H1 (cell line): ENCODE measurements around the gene PRICKLE2. TPM values are rescaled to one million over a fixed set of nuclear protein-coding genes. Genes with fewer than 3 reads are reported as not detected.
A peak's percentile ranks its signal among the peaks of the same experiment; 100 is the strongest.

ENCODE experiments used
- CTCF ChIA-PET: fragments of 300-600 bp; sonication (Branson Sonifier 250); formaldehyde crosslinking; loops from one replicate; lab custom pipeline; 2021; ENCODE audit not compliant: partially characterized antibody; lab: Charles Lee
- POLR2A ChIA-PET: fragments of 300-600 bp; sonication (Branson Sonifier 250); formaldehyde crosslinking; loops from one replicate; lab custom pipeline; 2021; ENCODE audit warnings: inconsistent platforms; ENCODE audit not compliant: partially characterized antibody; lab: Charles Lee
- DNase-seq, 2 experiments: peaks; one replicate each; pipeline versions ENCODE4 v3.0.0 to v3.0.0-alpha.2; 2010 to 2022; ENCODE audit warnings: low spot score in 2 of 2, low read depth in 1 of 2, mixed read lengths in 1 of 2
- FAIRE-seq: peaks from 2 replicates; lab custom pipeline; 2011; peaks lifted over from hg19 to GRCh38; lab: Jason Lieb, UNC
- H2AFZ ChIP-seq: 2 replicates; pipeline ENCODE4 v1.8.1; 2012; ENCODE audit warnings: low read length, inconsistent platforms
- H2AK5ac ChIP-seq: 2 replicates; pipeline ENCODE4 v1.6.1; 2013; ENCODE audit warnings: low read depth, low read length
- H2BK120ac ChIP-seq: replicated peaks from 2 replicates; pipeline ENCODE3; 2013; ENCODE audit warnings: low read depth, low read length, inconsistent platforms
- H2BK12ac ChIP-seq: 2 replicates; pipeline ENCODE4 v1.6.1; 2013; ENCODE audit warnings: low read depth, low read length
- H2BK15ac ChIP-seq: 2 replicates; pipeline ENCODE4 v1.6.1; 2013; ENCODE audit warnings: low read length
- H2BK20ac ChIP-seq: 2 replicates; pipeline ENCODE4 v1.6.1; 2013; ENCODE audit warnings: low read length
- H2BK5ac ChIP-seq: 2 replicates; pipeline ENCODE4 v1.6.1; 2013; ENCODE audit warnings: low read depth, low read length
- H3K14ac ChIP-seq: 2 replicates; pipeline ENCODE4 v1.6.1; 2013; ENCODE audit warnings: inconsistent platforms; ENCODE audit not compliant: insufficient read length
- H3K18ac ChIP-seq: 2 replicates; pipeline ENCODE4 v1.6.1; 2013; ENCODE audit warnings: low read length; ENCODE audit errors: extremely low read depth
- H3K23ac ChIP-seq: 2 replicates; pipeline ENCODE4 v1.6.1; 2013; ENCODE audit warnings: inconsistent platforms; ENCODE audit not compliant: insufficient read length
- H3K23me2 ChIP-seq: 2 replicates; pipeline ENCODE4 v1.6.1; 2013; ENCODE audit warnings: low read depth, low read length
- H3K27ac ChIP-seq: 2 replicates; pipeline ENCODE4 v1.6.1; 2011; ENCODE audit warnings: low read depth, low read length, inconsistent platforms
- H3K27me3 ChIP-seq, 4 experiments: replicated peaks in 1 of 4; 1 replicate in 1 of 4; 2 replicates in 3 of 4; pipeline versions ENCODE4 v1.6.1 to v1.8.1; 2011 to 2013; ENCODE audit warnings: low read length in 3 of 4, mild to moderate bottlenecking in 3 of 4, inconsistent platforms in 2 of 4, mixed read lengths in 2 of 4, moderate library complexity in 1 of 4; ENCODE audit not compliant: control insufficient read depth in 3 of 4, insufficient read depth in 3 of 4; ENCODE audit errors: extremely low read depth in 1 of 4
- H3K36me3 ChIP-seq, 4 experiments: 2 replicates each; pipeline versions ENCODE4 v1.6.1 to v1.8.1; 2011 to 2013; ENCODE audit warnings: mild to moderate bottlenecking in 4 of 4, low read length in 3 of 4, moderate library complexity in 2 of 4, control low read depth in 1 of 4, inconsistent platforms in 1 of 4; ENCODE audit not compliant: insufficient read depth in 4 of 4, control insufficient read depth in 2 of 4
- H3K4ac ChIP-seq: replicated peaks from 2 replicates; pipeline ENCODE3; 2013; ENCODE audit warnings: low read length, low read depth, mixed read lengths, inconsistent platforms; ENCODE audit not compliant: insufficient read length
- H3K4me1 ChIP-seq, 4 experiments: replicated peaks in 1 of 4; 1 replicate in 1 of 4; 2 replicates in 3 of 4; pipeline versions ENCODE4 v1.6.1 to v1.8.1; 2011 to 2013; ENCODE audit warnings: low read length in 3 of 4, inconsistent platforms in 2 of 4, mixed read lengths in 1 of 4; ENCODE audit not compliant: insufficient read depth in 4 of 4, control insufficient read depth in 3 of 4
- H3K4me2 ChIP-seq, 2 experiments: 2 replicates each; pipeline versions ENCODE4 v1.6.1 to v1.8.1; 2011 to 2013; ENCODE audit warnings: low read depth in 2 of 2, low read length in 2 of 2, control low read depth in 1 of 2, inconsistent platforms in 1 of 2, mild to moderate bottlenecking in 1 of 2; ENCODE audit not compliant: insufficient read depth in 1 of 2
- H3K4me3 ChIP-seq, 4 experiments: fragments of 200-600, 300-600 bp in 1 of 4; sonication (generic), shearing (Covaris generic), sonication (Bioruptor Twin) in 1 of 4; 2 replicates each; pipeline versions ENCODE4 v1.5.1 to v1.8.1; 2011 to 2016; ENCODE audit warnings: low read length in 4 of 4, low read depth in 3 of 4, control low read depth in 2 of 4, inconsistent platforms in 2 of 4, mild to moderate bottlenecking in 2 of 4, mixed read lengths in 1 of 4, moderate library complexity in 1 of 4; ENCODE audit not compliant: insufficient read depth in 2 of 4; ENCODE audit errors: extremely low read depth in 1 of 4
- H3K56ac ChIP-seq: replicated peaks from 2 replicates; pipeline ENCODE3; 2013; ENCODE audit warnings: low read depth, mild to moderate bottlenecking, mixed read lengths, low read length, inconsistent platforms; ENCODE audit not compliant: insufficient read length
- H3K79me1 ChIP-seq: 2 replicates; pipeline ENCODE4 v1.6.1; 2013; ENCODE audit warnings: low read depth, low read length, control low read depth
- H3K79me2 ChIP-seq, 2 experiments: 2 replicates each; pipeline versions ENCODE4 v1.6.1 to v1.8.1; 2012 to 2013; ENCODE audit warnings: low read length in 2 of 2, mild to moderate bottlenecking in 2 of 2, inconsistent platforms in 1 of 2; ENCODE audit not compliant: insufficient read depth in 2 of 2, control insufficient read depth in 1 of 2
- H3K9ac ChIP-seq, 4 experiments: replicated peaks in 1 of 4; 1 replicate in 1 of 4; 2 replicates in 3 of 4; pipeline versions ENCODE4 v1.6.1 to v1.8.1; 2011 to 2013; ENCODE audit warnings: low read depth in 3 of 4, low read length in 3 of 4, control low read depth in 2 of 4, mild to moderate bottlenecking in 2 of 4, moderate library complexity in 2 of 4, inconsistent platforms in 1 of 4; ENCODE audit errors: extremely low read depth in 1 of 4
- H3K9me3 ChIP-seq, 2 experiments: 2 replicates each; pipeline versions ENCODE4 v1.6.1 to v1.8.1; 2012 to 2013; ENCODE audit warnings: mild to moderate bottlenecking in 2 of 2, moderate library complexity in 2 of 2, control low read depth in 1 of 2, inconsistent platforms in 1 of 2, low read depth in 1 of 2, low read length in 1 of 2, mixed read lengths in 1 of 2; ENCODE audit not compliant: insufficient read depth in 2 of 2
- H4K20me1 ChIP-seq, 2 experiments: replicated peaks in 1 of 2; 2 replicates each; pipeline versions ENCODE3 to v1.8.1; 2011 to 2013; ENCODE audit warnings: inconsistent platforms in 2 of 2, low read length in 2 of 2, mild to moderate bottlenecking in 1 of 2; ENCODE audit not compliant: insufficient read depth in 2 of 2, control insufficient read depth in 1 of 2
- H4K5ac ChIP-seq: 2 replicates; pipeline ENCODE4 v1.6.1; 2013; ENCODE audit warnings: low read length, low read depth, mixed read lengths, inconsistent platforms; ENCODE audit not compliant: insufficient read length
- H4K8ac ChIP-seq: 2 replicates; pipeline ENCODE4 v1.8.0; 2013; ENCODE audit warnings: mild to moderate bottlenecking, moderate library complexity, low read length, inconsistent platforms; ENCODE audit not compliant: insufficient read depth; ENCODE audit errors: extremely low read depth
- H4K91ac ChIP-seq: replicated peaks from 2 replicates; pipeline ENCODE3; 2013; ENCODE audit warnings: low read length, mixed read lengths, inconsistent platforms; ENCODE audit not compliant: insufficient read length
- CBX8 ChIP-seq: fragments of 300-800, 300-1000 bp; sonication (generic); IDR thresholded peaks from 2 replicates; pipeline ENCODE4 v1.7.1; 2016; ENCODE audit warnings: low read depth, low read length, borderline replicate concordance
- CHD2 ChIP-seq: IDR thresholded peaks from 2 replicates; pipeline ENCODE4 v1.6.1; 2012; ENCODE audit warnings: low read length, improper control_type of control experiment
- WGBS, 2 experiments: shearing (Covaris generic) in 1 of 2; methylation state at CpG; one replicate each; pipeline versions ENCODE4 v1.1.6 to v1.1.7; 2013 to 2015; ENCODE audit warnings: low lambda C conversion rate in 2 of 2, mixed read lengths in 2 of 2, inconsistent platforms in 1 of 2, low coverage in 1 of 2, missing lambda C conversion rate in 1 of 2; ENCODE audit not compliant: insufficient replicate concordance in 2 of 2, insufficient coverage in 1 of 2, insufficient read length in 1 of 2; ENCODE audit errors: extremely low coverage in 1 of 2, missing lambda C conversion rate in 1 of 2; 5-methylcytosine and 5-hydroxymethylcytosine counted together
- polyA plus RNA-seq, 7 experiments: library from polyadenylated mRNA; depleted of rRNA in 3 of 7; stranded (reverse) in 5 of 7; unstranded in 2 of 7; fragments of >200 nt in 5 of 7; fragments of 200-250 nt in 2 of 7; gene quantifications; 1 replicate in 5 of 7; 2 replicates in 1 of 7; 4 replicates in 1 of 7; pipeline versions ENCODE4 v1.2.1 to v1.2.3, GENCODE V29; 2011 to 2013; ENCODE audit warnings: missing spikeins in 2 of 7, mixed read lengths in 2 of 7
- total RNA-seq: library from RNA; stranded (reverse); fragmentation: NEBNext Ultra II Directional; extraction: Animal tissue kit (Norgen Biotek cat#: 25700); gene quantifications from 2 replicates; pipeline ENCODE4 v1.2.1, GENCODE V29; 2021

The PRICKLE2 gene
- total and polyA plus RNA-seq, 2 of the 8 experiments (the other 6 are each of a cell fraction or from before 2014, with no cell fraction given): 2.9 to 8.0 TPM

DNA sequence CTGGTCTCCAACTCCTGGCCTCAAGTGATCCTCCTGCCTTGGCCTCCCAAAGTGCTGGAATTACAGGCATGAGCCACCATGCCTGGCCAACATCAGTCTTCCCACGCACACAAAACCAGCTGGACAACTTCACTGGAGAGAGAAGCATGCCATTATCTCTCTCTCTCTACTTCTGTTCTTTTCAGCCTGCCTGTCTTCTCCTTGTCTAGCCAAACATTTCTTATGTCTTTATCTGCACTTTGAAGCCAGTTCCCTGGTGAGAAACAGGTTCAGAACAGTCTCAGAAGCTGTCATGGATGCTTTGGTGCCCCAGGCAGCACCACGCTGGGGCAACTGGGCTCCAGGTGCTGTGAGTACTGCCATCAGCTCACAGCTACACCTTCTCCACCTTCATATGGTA, 79.8 kb downstream of the PRICKLE2 start:
- H3K23me2 ChIP-seq: no peaks in the 10 kb centered on the region
- TF ChIP-seq CHD2 (no peak), CBX8 (no peak)

More for the DNA sequence above, 79.8 kb downstream of the PRICKLE2 start:
- H2BK12ac ChIP-seq: no peak overlapping the region
- H3K4me1 ChIP-seq: peaks cover 0 to 6% (median 0%) of the 10 kb centered on the region in 4 experiments; a peak in 5 of 7 replicates
- no peak for DNase-seq
- H3K79me1 ChIP-seq: no peaks in the 10 kb centered on the region
- H2BK15ac ChIP-seq: no peak overlapping the region
- no peak overlapping the region for H3K18ac ChIP-seq
- no peak overlapping the region for H4K5ac ChIP-seq
- H3K56ac ChIP-seq: no peak overlapping the region
- no peak for FAIRE-seq
- no peak overlapping the region for H2BK20ac ChIP-seq
- no peak overlapping the region for H2BK120ac ChIP-seq
- H2AK5ac ChIP-seq: no peak overlapping the region
- H3K27me3 ChIP-seq: no peaks in the 10 kb centered on the region
- WGBS, 2 experiments: 93% methylated on average over 2 of the region's 2 CpGs; no CpG with 5 or more reads in 1 of the 2 experiments
- no peak overlapping the region for H2BK5ac ChIP-seq
- no peak overlapping the region for H3K23ac ChIP-seq
- peaks cover 0 to 2% (median 0%) of the 10 kb centered on the region in 4 experiments; a peak in 1 of 8 replicates for H3K36me3 ChIP-seq
- H3K27ac ChIP-seq: no peak overlapping the region
- no peak overlapping the region for H4K91ac ChIP-seq
- H3K4ac ChIP-seq: no peak overlapping the region
- ChIA-PET POLR2A (no interaction called here), CTCF (interaction anchor here (1.2 to 1.4 kb wide), 2 partner anchors 10 to 344 kb away, joined by 3 to 4 read pairs; no protein-coding TSS in a partner anchor)
- no peak overlapping the region for H3K14ac ChIP-seq
- no peak overlapping the region for H3K4me3 ChIP-seq
- H3K9ac ChIP-seq: no peak overlapping the region
- no peak overlapping the region for H3K4me2 ChIP-seq
- H2AFZ ChIP-seq: no peak overlapping the region
- no peaks in the 10 kb centered on the region for H3K9me3 ChIP-seq
- no peaks in the 10 kb centered on the region for H3K79me2 ChIP-seq
- no peaks in the 10 kb centered on the region for H4K20me1 ChIP-seq
- H4K8ac ChIP-seq: peak overlapping the region; percentile 35; the same call in 1 of the 2 replicates
